ENCODE measurements around the gene SRSF5.
"Not testable (repeated sequence)": the region's sequence is repeated elsewhere in the genome, so short reads cannot be mapped to it uniquely, and the experiment has no call there.

The SRSF5 gene

DNA sequence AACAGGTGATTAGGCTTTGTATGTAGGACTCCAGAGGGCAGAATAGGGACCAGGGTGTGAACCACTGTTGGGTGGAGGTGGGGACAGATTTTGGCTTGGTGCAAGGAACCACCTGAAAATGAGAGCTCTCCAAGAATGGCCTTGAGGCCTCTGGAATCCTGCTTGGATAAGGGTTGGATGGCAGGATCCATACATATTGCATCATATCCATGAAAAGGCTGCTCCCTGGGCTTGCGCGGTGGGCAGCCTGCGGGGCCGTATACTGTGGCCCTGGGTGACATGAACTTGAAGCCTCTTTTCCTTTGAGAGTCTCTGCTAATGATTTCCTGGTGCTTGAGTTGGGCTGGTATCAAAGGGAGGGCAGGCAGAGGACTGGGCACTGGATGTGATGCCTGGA lies 31.4 kb downstream of the SRSF5 start:
- Mint-ChIP-seq H3K4me3 (no peak overlapping the region), H3K27ac (peak overlapping the region in 1 of 2 donors; percentile 67), H3K9me3 (no peaks in the 10 kb centered on the region), H3K4me1 (ENCODE audit: low read depth in 2 of 2) (no peaks in the 10 kb centered on the region), H3K36me3 (ENCODE audit: insufficient read depth) (peaks cover 5% of the 10 kb centered on the region), H3K27me3 (peaks cover 0 to 52% of the 10 kb centered on the region in 2 donors)
- ATAC-seq (replicated peaks) (no peak), DNase-seq (no peak)

DNA sequence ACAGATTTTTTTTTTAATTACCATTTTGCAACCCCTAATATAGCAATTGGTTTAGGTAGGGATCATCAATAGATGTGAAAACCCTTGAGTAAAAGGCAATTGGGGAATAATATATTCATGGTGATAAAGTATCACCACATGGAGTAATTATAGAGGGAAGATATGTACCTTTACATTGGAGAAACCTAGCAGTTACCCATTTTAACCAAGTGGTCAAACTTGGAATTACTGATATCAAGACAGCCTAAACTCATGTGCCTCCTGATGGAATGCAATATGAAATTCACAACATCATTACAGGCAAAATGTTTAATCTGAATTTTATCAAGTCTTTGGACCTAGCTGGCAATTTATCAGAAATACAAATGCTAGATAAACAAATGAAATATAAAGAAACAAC lies 36.8 kb downstream of the SRSF5 start:
- no peaks in the 10 kb centered on the region for H3K4me1 Mint-ChIP-seq (ENCODE audit: low read depth in 2 of 2)
- no peak overlapping the region for H3K4me3 Mint-ChIP-seq
- DNase-seq (no peak), ATAC-seq (replicated peaks) (no peak)
- peaks cover 5 to 28% of the 10 kb centered on the region in 2 donors for H3K27me3 Mint-ChIP-seq
- no peaks in the 10 kb centered on the region for H3K9me3 Mint-ChIP-seq
- H3K36me3 Mint-ChIP-seq (ENCODE audit: insufficient read depth), result no peaks in the 10 kb centered on the region
- no peak overlapping the region for H3K27ac Mint-ChIP-seq

DNA sequence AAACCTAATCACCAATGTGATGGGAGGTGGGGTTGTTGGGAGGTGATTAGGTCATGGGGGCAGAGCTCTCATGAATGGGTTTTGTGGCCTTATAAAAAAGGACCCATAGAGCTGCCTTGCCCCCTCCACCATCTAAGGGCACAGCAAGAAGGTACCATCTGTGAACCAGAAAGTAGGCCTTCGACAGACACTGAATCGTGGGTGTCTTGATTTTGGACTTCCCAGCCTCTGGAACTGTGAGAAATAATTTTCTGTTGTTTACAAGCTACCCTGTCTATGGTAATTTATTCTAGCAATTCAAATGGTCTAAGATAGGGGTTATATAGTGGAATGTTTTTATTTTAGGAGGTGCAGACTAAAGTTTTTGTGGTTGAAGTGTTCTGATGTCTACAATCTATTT lies 38.0 kb downstream of the SRSF5 start:
- Mint-ChIP-seq H3K27me3 (peaks cover 5 to 23% of the 10 kb centered on the region in 2 donors), H3K9me3 (no peaks in the 10 kb centered on the region), H3K4me3 (no peak overlapping the region), H3K27ac (no peak overlapping the region), H3K36me3 (ENCODE audit: insufficient read depth) (no peaks in the 10 kb centered on the region), H3K4me1 (ENCODE audit: low read depth in 2 of 2) (no peaks in the 10 kb centered on the region)
- ATAC-seq (replicated peaks), result no peak
- DNase-seq, result no peak

DNA sequence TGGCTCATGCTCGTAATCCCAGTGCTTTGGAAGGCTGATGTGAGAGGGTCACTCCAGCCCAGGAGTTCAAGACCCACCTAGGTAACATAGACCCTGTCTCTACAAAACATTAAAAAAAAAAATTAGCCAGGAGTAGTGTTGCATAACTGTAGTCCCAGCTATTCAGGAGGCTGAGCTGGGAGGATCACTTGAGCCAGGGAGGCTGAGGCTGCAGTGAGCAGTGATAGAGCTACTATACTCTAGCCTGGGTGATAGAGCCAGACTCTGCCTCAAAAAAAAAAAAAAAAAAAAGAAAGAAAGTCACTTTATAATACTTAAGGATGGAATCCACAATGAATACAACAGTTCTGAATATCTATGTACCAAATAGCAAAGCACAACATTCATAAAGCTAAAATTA lies 40.2 kb downstream of the SRSF5 start:
- ATAC-seq (replicated peaks) (no peak), DNase-seq (no peak)
- Mint-ChIP-seq H3K27me3 (peaks cover 5 to 24% of the 10 kb centered on the region in 2 donors), H3K36me3 (ENCODE audit: insufficient read depth) (no peaks in the 10 kb centered on the region), H3K4me3 (no peak overlapping the region), H3K9me3 (no peaks in the 10 kb centered on the region), H3K27ac (no peak overlapping the region), H3K4me1 (ENCODE audit: low read depth in 2 of 2) (peaks cover 0 to 2% of the 10 kb centered on the region in 2 donors)

DNA sequence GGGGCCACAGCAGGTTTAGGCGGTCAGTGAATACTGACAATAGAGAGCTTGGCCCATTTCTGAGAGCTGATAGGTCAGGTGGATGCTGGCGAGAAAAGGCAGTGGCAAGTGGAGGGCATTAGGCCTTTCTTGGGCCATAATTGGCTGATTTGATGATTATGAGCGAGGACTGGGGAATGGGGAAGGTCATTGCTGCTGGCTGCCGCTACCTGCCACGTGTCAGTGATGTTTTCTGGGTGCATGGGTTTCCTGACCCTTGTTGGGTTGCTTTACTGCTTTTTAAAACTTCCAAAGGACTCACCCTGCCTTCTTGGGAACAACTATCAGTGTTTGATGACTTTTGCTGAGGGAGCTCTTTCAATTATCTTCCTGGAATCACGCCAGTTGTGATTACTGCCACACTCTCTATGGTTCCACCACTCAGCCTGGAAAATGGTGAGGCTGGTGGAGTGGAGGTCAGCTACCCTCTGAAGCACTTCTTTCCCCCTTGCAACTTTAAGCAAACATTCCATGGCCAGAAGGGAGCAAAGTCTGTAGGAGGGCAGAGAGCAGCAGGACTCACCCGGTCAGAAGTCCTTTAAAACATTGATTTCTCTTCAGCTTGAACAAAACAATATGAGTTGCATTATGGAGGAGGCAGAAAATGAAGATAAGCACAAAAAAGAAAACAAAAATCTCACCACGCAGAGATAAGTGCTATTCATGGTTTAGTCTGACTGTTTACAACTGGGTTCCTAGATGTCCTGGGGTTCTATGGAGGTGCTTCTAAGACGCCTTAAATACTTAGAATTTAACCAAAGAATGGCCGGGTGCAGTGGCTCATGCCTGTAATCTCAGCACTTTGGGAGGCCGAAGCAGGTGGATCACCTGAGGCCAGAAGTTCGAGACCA lies 42.2 kb downstream of the SRSF5 start:
- Mint-ChIP-seq H3K27me3 (peaks cover 12 to 30% of the 10 kb centered on the region in 2 donors), H3K36me3 (ENCODE audit: insufficient read depth) (no peaks in the 10 kb centered on the region), H3K9me3 (no peaks in the 10 kb centered on the region), H3K4me1 (ENCODE audit: low read depth in 2 of 2) (peaks cover 0 to 2% of the 10 kb centered on the region in 2 donors), H3K4me3 (no peak overlapping the region), H3K27ac (no peak overlapping the region)
- ATAC-seq (replicated peaks) (no peak), DNase-seq (no peak)

DNA sequence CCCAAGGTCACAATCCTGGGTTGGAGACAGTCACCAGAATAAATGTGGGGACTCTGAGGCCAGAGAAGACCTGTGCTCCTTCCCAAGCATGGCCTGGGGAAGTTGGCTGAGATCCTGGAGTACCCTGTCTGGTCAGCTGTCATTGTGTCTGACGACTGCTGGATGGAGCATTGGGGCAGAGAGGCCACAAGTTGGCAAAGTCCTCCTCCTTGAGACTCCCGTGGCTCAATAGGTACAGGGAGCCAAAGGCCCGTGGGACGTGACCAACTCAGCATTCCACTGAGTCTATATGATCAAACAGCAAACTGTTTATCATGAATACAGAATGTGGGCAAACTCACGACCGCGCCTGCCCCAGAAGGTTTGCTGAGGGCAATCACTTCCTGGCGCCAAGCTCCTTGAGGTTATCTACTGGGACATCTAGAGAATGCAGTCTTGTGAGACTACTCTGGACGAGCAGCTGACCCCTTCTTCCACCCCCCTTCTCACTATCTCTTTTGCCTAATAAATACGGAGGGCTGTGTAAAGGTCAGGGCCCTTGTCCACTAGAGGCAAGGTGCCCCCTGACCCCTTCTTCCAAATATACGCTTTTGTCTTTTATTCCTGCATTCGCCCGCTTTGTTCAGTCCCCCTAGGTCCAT lies 44.4 kb downstream of the SRSF5 start:
- no peak for ATAC-seq (replicated peaks)
- no peaks in the 10 kb centered on the region for H3K9me3 Mint-ChIP-seq
- H3K4me3 Mint-ChIP-seq, result no peak overlapping the region
- H3K27me3 Mint-ChIP-seq, result peaks cover 8 to 30% of the 10 kb centered on the region in 2 donors
- no peaks in the 10 kb centered on the region for H3K36me3 Mint-ChIP-seq (ENCODE audit: insufficient read depth)
- no peak overlapping the region for H3K27ac Mint-ChIP-seq
- H3K4me1 Mint-ChIP-seq (ENCODE audit: low read depth in 2 of 2), result peaks cover 0 to 2% of the 10 kb centered on the region in 2 donors
- no peak for DNase-seq

DNA sequence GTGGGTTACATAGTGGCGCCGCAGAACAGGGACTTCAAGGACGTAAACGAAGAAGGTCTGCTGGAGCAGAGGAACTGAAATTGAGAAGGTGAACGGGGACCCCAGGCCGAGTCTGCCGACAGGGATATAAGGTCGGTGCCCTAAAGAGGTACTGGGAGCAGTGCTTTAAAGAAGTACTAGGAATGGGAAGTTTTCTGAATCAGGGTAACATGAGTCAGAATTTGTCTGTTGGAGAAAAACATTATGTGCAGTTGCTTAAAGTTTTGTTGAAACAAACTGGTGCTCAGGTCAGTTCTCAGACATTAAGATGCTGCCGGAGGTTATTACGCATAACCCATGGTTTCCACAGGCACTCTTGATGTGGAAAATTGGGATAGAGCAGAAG lies 44.9 kb downstream of the SRSF5 start:
- DNase-seq (no peak), ATAC-seq (replicated peaks) (no peak)
- Mint-ChIP-seq H3K4me3 (no peak overlapping the region), H3K36me3 (ENCODE audit: insufficient read depth) (no peaks in the 10 kb centered on the region), H3K9me3 (no peaks in the 10 kb centered on the region), H3K4me1 (ENCODE audit: low read depth in 2 of 2) (peaks cover 0 to 2% of the 10 kb centered on the region in 2 donors), H3K27me3 (peaks cover 8 to 30% of the 10 kb centered on the region in 2 donors), H3K27ac (no peak overlapping the region)

DNA sequence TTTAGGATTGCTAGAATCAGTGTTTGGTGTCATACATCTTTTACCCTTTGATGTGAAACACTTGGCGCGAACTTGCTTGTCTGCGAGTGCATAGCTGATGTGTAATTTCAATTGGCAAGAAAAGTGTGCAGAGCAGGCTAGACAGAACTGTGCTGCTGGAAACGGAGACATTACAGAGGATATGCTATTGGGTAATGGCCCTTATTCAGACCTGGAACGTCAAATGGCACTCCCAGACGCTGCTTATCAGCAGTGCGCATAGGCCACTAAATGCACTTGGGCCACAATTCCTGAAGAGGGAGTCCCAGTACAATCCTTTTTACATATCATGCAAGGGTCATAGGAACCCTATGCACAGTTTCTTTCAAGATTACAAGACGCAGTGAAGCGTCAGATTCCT lies 45.8 kb downstream of the SRSF5 start:
- ATAC-seq (replicated peaks) (no peak), DNase-seq (no peak)
- Mint-ChIP-seq H3K4me1 (ENCODE audit: low read depth in 2 of 2) (peaks cover 0 to 2% of the 10 kb centered on the region in 2 donors), H3K36me3 (ENCODE audit: insufficient read depth) (no peaks in the 10 kb centered on the region), H3K27me3 (peaks cover 8 to 30% of the 10 kb centered on the region in 2 donors), H3K9me3 (no peaks in the 10 kb centered on the region), H3K27ac (no peak overlapping the region), H3K4me3 (no peak overlapping the region)

DNA sequence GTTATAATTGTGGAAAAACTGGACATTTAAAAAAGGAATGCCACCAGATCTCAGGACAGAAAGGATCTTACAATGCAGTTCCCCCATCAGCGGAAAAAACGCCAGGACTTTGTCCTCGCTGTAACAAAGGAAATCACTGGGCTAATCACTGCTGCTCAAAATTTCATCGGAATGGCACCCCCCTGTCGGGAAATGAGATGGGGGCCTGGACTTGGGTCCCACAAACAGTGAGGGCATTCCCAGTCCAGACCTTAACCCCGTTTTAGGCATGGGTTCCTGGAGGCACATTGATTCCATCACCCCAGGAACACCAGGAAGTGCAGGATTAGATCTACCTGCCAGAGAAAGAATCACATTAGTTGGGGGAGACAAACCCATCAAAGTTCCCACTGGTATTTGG lies 46.4 kb downstream of the SRSF5 start:
- not testable (repeated sequence) for H3K4me1 Mint-ChIP-seq (ENCODE audit: low read depth in 2 of 2); ATAC-seq (replicated peaks); H3K27ac Mint-ChIP-seq; DNase-seq; H3K9me3 Mint-ChIP-seq; H3K36me3 Mint-ChIP-seq (ENCODE audit: insufficient read depth); H3K4me3 Mint-ChIP-seq
- H3K27me3 Mint-ChIP-seq, result peaks cover 8 to 30% of the 10 kb centered on the region in 2 donors

DNA sequence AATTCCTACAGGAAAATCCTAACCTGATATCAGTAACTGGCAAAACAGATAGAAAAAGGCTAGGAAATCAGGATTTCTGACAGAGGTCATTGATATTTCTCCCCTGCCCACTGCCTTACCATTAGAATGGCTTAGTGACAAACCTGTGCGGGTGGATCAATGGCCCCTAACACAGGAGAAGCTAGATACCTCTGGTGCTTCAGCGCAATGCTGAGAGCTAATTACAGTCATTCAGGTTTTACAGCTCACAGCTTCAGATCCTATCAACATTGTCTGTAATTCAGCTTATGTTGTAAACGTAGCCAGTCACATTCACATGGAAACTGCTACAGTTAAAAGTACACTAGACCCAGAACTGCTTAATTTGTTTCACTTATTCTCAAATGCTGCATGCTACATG lies 47.5 kb downstream of the SRSF5 start:
- DNase-seq, result no peak
- Mint-ChIP-seq H3K36me3 (ENCODE audit: insufficient read depth) (no peaks in the 10 kb centered on the region), H3K27me3 (peaks cover 8 to 23% of the 10 kb centered on the region in 2 donors), H3K4me3 (no peak overlapping the region), H3K9me3 (no peaks in the 10 kb centered on the region), H3K4me1 (ENCODE audit: low read depth in 2 of 2) (peaks cover 0 to 2% of the 10 kb centered on the region in 2 donors), H3K27ac (no peak overlapping the region)
- ATAC-seq (replicated peaks), result no peak

DNA sequence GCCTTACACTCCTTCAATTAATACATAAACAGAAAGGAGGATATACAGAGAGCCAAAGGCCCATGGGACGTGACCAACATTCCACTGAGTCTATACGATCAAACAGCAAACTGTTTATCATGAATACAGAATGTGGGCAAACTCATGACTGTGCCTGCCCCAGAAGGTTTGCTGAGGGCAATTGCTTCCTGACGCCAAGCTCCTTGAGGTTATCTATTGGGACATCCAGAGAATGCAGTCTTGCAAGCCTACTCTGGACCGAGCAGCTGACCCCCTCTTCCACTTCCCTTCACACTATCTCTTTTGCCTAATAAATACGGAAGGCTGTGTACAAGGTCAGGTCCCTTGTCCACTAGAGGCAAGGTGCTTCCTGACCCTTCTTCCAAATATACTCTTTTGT lies 48.6 kb downstream of the SRSF5 start:
- Mint-ChIP-seq H3K27me3 (peaks cover 8 to 22% of the 10 kb centered on the region in 2 donors), H3K36me3 (ENCODE audit: insufficient read depth) (no peaks in the 10 kb centered on the region), H3K27ac (no peak overlapping the region), H3K4me3 (no peak overlapping the region), H3K9me3 (no peaks in the 10 kb centered on the region), H3K4me1 (ENCODE audit: low read depth in 2 of 2) (peaks cover 0 to 2% of the 10 kb centered on the region in 2 donors)
- no peak for DNase-seq
- no peak for ATAC-seq (replicated peaks)

DNA sequence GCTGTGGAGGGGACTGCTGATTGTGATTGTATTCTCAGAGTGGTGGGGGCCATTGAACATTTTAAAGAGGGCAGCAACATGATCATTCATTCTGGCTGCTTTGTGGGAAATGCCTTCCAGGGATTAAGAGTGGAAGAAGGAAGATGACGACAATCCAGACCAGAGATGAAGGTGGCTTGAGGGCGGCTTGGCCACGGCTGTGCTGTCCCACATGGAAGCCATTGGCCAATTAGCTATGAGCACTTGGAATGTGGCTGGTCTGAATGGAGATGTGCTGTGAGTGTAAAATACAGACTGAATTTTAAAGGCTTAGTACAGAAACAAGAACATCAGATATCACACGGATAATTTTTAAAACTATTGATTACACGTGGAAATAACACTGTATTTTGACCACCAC lies 49.3 kb downstream of the SRSF5 start:
- Mint-ChIP-seq H3K36me3 (ENCODE audit: insufficient read depth) (no peaks in the 10 kb centered on the region), H3K4me1 (ENCODE audit: low read depth in 2 of 2) (no peaks in the 10 kb centered on the region), H3K9me3 (no peaks in the 10 kb centered on the region), H3K4me3 (no peak overlapping the region), H3K27me3 (peaks cover 12 to 15% of the 10 kb centered on the region in 2 donors), H3K27ac (no peak overlapping the region)
- DNase-seq, result no peak
- ATAC-seq (replicated peaks), result no peak

DNA sequence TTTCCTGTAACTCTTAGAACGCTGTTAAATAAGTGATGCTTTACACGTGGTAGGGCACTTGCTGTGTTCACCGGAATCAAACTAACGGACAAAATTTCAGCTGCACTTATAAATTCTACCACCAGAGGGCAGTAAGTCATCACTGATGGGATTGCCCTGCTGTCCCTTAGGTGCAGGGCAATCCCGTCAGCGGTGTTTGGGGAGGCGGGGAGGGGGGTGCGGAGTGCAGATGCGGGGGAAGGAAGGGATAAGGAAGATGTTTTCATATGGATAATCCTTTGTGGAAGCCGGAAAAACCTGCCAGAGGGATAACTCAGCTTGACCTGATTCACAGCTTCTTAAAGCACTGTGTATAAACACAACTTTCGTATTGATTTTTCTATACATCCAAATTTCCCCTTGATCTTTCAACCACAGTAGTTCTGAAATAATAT lies 51.8 kb downstream of the SRSF5 start:
- Mint-ChIP-seq H3K4me1 (ENCODE audit: low read depth in 2 of 2) (no peaks in the 10 kb centered on the region), H3K27ac (no peak overlapping the region), H3K9me3 (no peaks in the 10 kb centered on the region), H3K36me3 (ENCODE audit: insufficient read depth) (no peaks in the 10 kb centered on the region), H3K4me3 (no peak overlapping the region), H3K27me3 (peaks cover 0 to 8% of the 10 kb centered on the region in 2 donors)
- DNase-seq, result peak; percentile 63 to 76 (median 67)
- ATAC-seq (replicated peaks), result peak; percentile 77

DNA sequence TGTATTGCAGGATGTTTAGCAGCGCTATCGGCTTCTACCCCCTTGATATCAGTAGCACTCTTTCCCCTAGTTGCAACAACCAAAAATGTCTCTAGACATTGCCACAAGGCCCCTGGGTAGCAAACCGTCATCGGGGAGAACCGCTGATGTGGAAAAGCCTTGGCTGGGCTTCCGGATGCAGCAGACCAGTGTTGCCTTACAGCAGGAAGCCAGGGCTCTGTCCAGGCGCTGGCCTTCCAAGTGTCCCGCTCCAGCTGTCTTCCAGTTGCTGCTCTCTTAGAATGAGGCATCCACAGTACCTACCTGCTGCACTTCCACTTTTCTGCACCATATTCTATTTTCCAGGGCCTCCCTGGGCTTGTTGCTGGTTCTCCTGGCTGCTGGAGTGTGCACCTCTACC lies 52.7 kb downstream of the SRSF5 start:
- Mint-ChIP-seq H3K27ac (no peak overlapping the region), H3K9me3 (no peaks in the 10 kb centered on the region), H3K4me1 (ENCODE audit: low read depth in 2 of 2) (no peaks in the 10 kb centered on the region), H3K4me3 (no peak overlapping the region), H3K36me3 (ENCODE audit: insufficient read depth) (no peaks in the 10 kb centered on the region), H3K27me3 (peaks cover 0 to 5% of the 10 kb centered on the region in 2 donors)
- DNase-seq, result no peak
- no peak for ATAC-seq (replicated peaks)
